Common myeloid progenitor, CD34-positive (primary cell): ENCODE data around the gene LMBR1L.
A peak's percentile ranks its signal among the peaks of the same experiment; 100 is the strongest.
"Not testable (repeated sequence)": the region's sequence is repeated elsewhere in the genome, so short reads cannot be mapped to it uniquely, and the experiment has no call there.

ENCODE experiments used
- CTCF ChIA-PET: fragments of 350-600 bp; sonication (Branson Sonifier 250); formaldehyde crosslinking; loops from one replicate; lab custom pipeline; 2021; ENCODE audit warnings: antibody characterized with exemption; lab: Charles Lee
- POLR2A ChIA-PET: fragments of 350-600 bp; sonication (Branson Sonifier 250); formaldehyde crosslinking; loops from one replicate; lab custom pipeline; 2021; ENCODE audit warnings: antibody characterized with exemption; lab: Charles Lee
- DNase-seq, 3 donors: peaks; one replicate each; pipeline versions ENCODE4 v3.0.0 to v3.0.0-alpha.2; 2013
- H3K27ac ChIP-seq, 2 experiments: 1 replicate in 1 of 2; 2 replicates in 1 of 2; pipeline ENCODE4 v1.7.0; 2013; ENCODE audit warnings: inconsistent platforms in 2 of 2, low read length in 2 of 2, mild to moderate bottlenecking in 2 of 2, low read depth in 1 of 2, moderate library complexity in 1 of 2; ENCODE audit not compliant: severe bottlenecking in 2 of 2, insufficient read depth in 1 of 2, poor library complexity in 1 of 2
- H3K27me3 ChIP-seq, 5 experiments: replicated peaks in 2 of 5; 1 replicate in 3 of 5; 2 replicates in 2 of 5; pipeline versions ENCODE4 v1.6.1 to v1.7.0; 2013; ENCODE audit warnings: low read length in 4 of 5, mild to moderate bottlenecking in 2 of 5, moderate library complexity in 2 of 5, inconsistent platforms in 1 of 5; ENCODE audit not compliant: insufficient read depth in 5 of 5, control insufficient read depth in 4 of 5
- H3K36me3 ChIP-seq, 4 experiments: 1 replicate in 2 of 4; 2 replicates in 2 of 4; pipeline versions ENCODE4 v1.6.1 to v1.7.0; 2013; ENCODE audit warnings: low read length in 3 of 4, control low read depth in 1 of 4, mild to moderate bottlenecking in 1 of 4; ENCODE audit not compliant: control insufficient read depth in 4 of 4, insufficient read depth in 4 of 4
- H3K4me1 ChIP-seq, 4 experiments: 1 replicate in 3 of 4; 2 replicates in 1 of 4; pipeline versions ENCODE4 v1.6.1 to v1.7.1; 2013; ENCODE audit warnings: low read length in 3 of 4, mild to moderate bottlenecking in 3 of 4, control low read depth in 1 of 4, inconsistent platforms in 1 of 4, moderate library complexity in 1 of 4; ENCODE audit not compliant: control insufficient read depth in 4 of 4, insufficient read depth in 4 of 4; ENCODE audit errors: control extremely low read depth in 1 of 4
- H3K4me3 ChIP-seq, 7 experiments: 1 replicate in 4 of 7; 2 replicates in 3 of 7; pipeline versions ENCODE4 v1.5.1 to v1.7.0; 2013; ENCODE audit warnings: mild to moderate bottlenecking in 7 of 7, low read length in 6 of 7, moderate library complexity in 6 of 7, inconsistent platforms in 2 of 7, low read depth in 2 of 7, control low read depth in 1 of 7; ENCODE audit not compliant: insufficient read depth in 4 of 7, control insufficient read depth in 1 of 7; ENCODE audit errors: extremely low read depth in 1 of 7
- H3K9me3 ChIP-seq, 5 experiments: 1 replicate in 4 of 5; 2 replicates in 1 of 5; pipeline versions ENCODE4 v1.6.1 to v1.7.1; 2013; ENCODE audit warnings: low read length in 4 of 5, mild to moderate bottlenecking in 2 of 5, inconsistent platforms in 1 of 5, low read depth in 1 of 5, moderate library complexity in 1 of 5; ENCODE audit not compliant: control insufficient read depth in 4 of 5, insufficient read depth in 2 of 5; ENCODE audit errors: control extremely low read depth in 1 of 5
- WGBS: methylation state at CpG from one replicate; pipeline ENCODE4 v1.1.5; 2013; ENCODE audit not compliant: insufficient coverage; 5-methylcytosine and 5-hydroxymethylcytosine counted together

The LMBR1L gene

GRCh38 chr12:49138999-49139398 lies 28.4 kb upstream of the LMBR1L start:
- Histone ChIP-seq H3K4me3 (no peak overlapping the region), H3K27me3 (no peaks in the 10 kb centered on the region), H3K27ac (no peak overlapping the region), H3K9me3 (no peaks in the 10 kb centered on the region), H3K4me1 (peaks cover 0 to 4% (median 0%) of the 10 kb centered on the region in 4 experiments), H3K36me3 (peaks cover 0 to 2% (median 0%) of the 10 kb centered on the region in 4 experiments)
- ChIA-PET CTCF (no interaction called here), POLR2A (no interaction called here)
- WGBS = 100% methylated on average over 1 of the region's 2 CpGs
- no peak for DNase-seq

GRCh38 chr12:49138587-49138986 lies 27.9 kb upstream of the LMBR1L start:
- no peaks in the 10 kb centered on the region for H3K9me3 ChIP-seq
- POLR2A ChIA-PET = no interaction called here
- H3K27ac ChIP-seq = no peak overlapping the region
- CTCF ChIA-PET = no interaction called here
- H3K36me3 ChIP-seq = peaks cover 0 to 2% (median 0%) of the 10 kb centered on the region in 4 experiments
- no CpG with 5 or more reads among the region's 2 CpGs for WGBS
- no peaks in the 10 kb centered on the region for H3K27me3 ChIP-seq
- no peak overlapping the region for H3K4me3 ChIP-seq
- no peak for DNase-seq
- H3K4me1 ChIP-seq = peaks cover 0 to 5% (median 3%) of the 10 kb centered on the region in 4 experiments

DNA sequence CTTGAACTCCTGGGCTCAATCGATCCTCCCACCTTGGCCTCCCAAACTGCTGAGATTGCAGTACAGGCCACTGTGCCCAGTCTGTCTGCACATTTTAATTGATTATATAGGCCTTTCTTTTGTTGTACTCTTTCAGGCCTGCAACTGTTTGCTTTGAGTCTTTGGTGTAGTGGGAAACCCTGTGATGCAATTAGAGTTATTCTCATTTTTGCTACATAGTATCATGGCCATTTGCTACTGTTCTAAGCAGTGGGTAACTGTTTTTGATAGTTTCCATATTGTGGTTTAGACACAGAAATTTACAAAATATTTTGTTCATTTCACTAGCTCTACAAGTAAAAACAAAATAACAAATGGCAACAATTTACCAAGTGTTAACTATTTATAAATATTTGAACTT lies 26.8 kb upstream of the LMBR1L start:
- Histone ChIP-seq H3K4me3 (no peak overlapping the region), H3K27ac (no peak overlapping the region), H3K27me3 (no peaks in the 10 kb centered on the region), H3K36me3 (peaks cover 0 to 2% (median 0%) of the 10 kb centered on the region in 4 experiments), H3K9me3 (no peaks in the 10 kb centered on the region), H3K4me1 (peaks cover 0 to 16% (median 11%) of the 10 kb centered on the region in 4 experiments)
- POLR2A ChIA-PET = no interaction called here
- 100% methylated on average over 1 of the region's 1 CpG for WGBS
- CTCF ChIA-PET = interaction anchor here (1.3 kb wide), 1 partner anchor 10 kb away, joined by 5 read pairs; no protein-coding TSS in a partner anchor
- DNase-seq = no peak

- H3K27ac ChIP-seq, H3K4me3 ChIP-seq, POLR2A ChIA-PET, H3K27me3 ChIP-seq, H3K36me3 ChIP-seq, H3K9me3 ChIP-seq, DNase-seq: not testable (repeated sequence)
- CTCF ChIA-PET = interaction anchor here (1.3 kb wide), 1 partner anchor 10 kb away, joined by 5 read pairs; no protein-coding TSS in a partner anchor
- WGBS = 100% methylated on average over 2 of the region's 3 CpGs
- H3K4me1 ChIP-seq = peaks cover 4 to 21% (median 15%) of the 10 kb centered on the region in 4 experiments
Observed at GRCh38 chr12:49136997-49137396, 26.4 kb upstream of the LMBR1L start.

DNA sequence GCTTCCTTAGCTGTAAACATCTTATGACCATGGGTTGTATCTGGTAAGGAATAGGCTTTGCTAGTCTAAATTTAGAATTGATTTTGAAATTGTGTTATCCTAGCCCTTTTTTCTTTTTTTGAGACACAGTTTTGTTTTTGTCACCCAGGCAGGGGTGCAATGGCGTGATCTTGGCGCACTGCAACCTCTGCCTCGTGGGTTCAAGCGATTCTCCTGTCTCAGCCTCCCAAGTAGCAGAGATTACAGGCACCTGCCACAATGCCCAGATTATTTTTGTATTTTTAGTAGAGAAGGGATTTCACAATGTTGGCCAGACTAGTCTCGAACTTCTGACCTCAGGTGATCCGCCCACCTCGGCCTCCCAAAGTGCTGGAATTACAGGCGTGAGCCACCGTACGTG lies 22.9 kb upstream of the LMBR1L start:
- H3K27me3 ChIP-seq = no peaks in the 10 kb centered on the region
- CTCF ChIA-PET = interaction anchor here (0.7 to 4.5 kb wide), 3 partner anchors 14 to 160 kb away, joined by 3 to 36 read pairs (median 3); no protein-coding TSS in a partner anchor
- POLR2A ChIA-PET = interaction anchor here (0.7 to 1.0 kb wide), 3 partner anchors 55 to 104 kb away, joined by 3 to 4 read pairs (median 3); partner anchors contain the start of gene TUBA1A
- no peaks in the 10 kb centered on the region for H3K9me3 ChIP-seq
- peaks cover 0 to 20% (median 7%) of the 10 kb centered on the region in 4 experiments for H3K36me3 ChIP-seq
- peaks cover 8 to 41% (median 33%) of the 10 kb centered on the region in 4 experiments for H3K4me1 ChIP-seq
- peak overlapping the region in 1 of 7 experiments; percentile 80 for H3K4me3 ChIP-seq
- no peak overlapping the region for H3K27ac ChIP-seq
- WGBS = 98% methylated on average over 10 of the region's 10 CpGs
- DNase-seq = no peak

DNA sequence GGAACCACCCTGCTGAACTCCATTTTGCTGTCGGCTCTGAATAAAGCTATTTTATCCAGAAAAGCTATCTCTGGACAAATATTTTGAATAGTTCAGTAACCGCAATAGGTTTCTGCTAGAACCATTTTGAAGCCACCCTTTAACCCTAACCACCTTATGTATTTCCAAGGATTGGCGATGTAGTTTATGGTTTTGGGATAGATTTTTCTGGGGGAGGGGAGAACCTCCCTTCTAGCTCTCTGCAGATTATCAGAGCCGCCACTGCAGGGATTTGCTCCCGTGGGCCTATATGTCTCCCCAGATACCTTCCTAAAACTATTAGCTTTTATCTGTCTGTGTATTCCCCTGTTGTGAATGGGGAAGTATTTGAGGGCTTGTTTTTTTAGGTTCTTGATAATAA lies 22.4 kb upstream of the LMBR1L start:
- ChIA-PET POLR2A (interaction anchor here (0.7 to 2.7 kb wide), 5 partner anchors 55 to 1977 kb away, joined by 3 to 31 read pairs (median 3); partner anchors contain the start of gene TUBA1A), CTCF (interaction anchor here (0.7 to 4.5 kb wide), 3 partner anchors 12 to 160 kb away, joined by 3 to 36 read pairs (median 21); no protein-coding TSS in a partner anchor)
- WGBS = 94% methylated on average over 2 of the region's 5 CpGs
- DNase-seq = no peak
- Histone ChIP-seq H3K4me1 (peaks cover 8 to 40% (median 33%) of the 10 kb centered on the region in 4 experiments), H3K27ac (peak overlapping the region in 1 of 2 experiments; percentile 81), H3K9me3 (no peaks in the 10 kb centered on the region), H3K27me3 (no peaks in the 10 kb centered on the region), H3K36me3 (peaks cover 0 to 21% (median 8%) of the 10 kb centered on the region in 4 experiments), H3K4me3 (peak overlapping the region in 2 of 7 experiments; percentile 79 to 80)

DNA sequence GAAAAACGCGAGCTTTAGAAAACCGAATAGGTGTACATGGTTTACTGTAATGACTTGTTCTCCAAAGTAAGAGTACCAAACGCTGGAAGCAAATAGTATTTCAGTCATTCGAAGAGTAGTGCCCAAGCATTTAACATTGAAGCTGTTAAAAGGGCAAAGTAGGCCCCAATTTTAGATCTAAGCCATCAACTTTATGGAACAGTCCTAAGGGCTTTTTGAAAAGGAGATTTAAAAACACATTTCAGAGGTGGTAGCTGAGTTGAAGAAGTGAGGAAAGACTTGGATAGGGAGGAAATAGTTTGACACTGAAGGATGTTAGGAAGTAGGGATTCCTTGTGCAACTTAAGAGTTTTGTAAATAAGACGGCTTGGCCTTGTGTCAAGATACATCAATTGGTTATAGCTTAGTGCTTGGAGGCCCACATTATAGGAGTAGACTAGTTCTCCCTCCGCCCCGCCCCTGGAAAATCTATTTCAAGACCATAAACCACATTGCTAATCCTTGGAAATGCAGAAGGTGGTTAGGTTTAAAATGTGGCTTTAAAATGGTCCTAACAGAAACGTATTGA lies 21.3 kb upstream of the LMBR1L start:
- DNase-seq = peak in 1 of 3 donors; percentile 30
- Histone ChIP-seq H3K4me3 (peak overlapping the region; percentile 39 to 80 (median 61)), H3K27me3 (no peaks in the 10 kb centered on the region), H3K9me3 (no peaks in the 10 kb centered on the region), H3K36me3 (peaks cover 6 to 30% (median 16%) of the 10 kb centered on the region in 4 experiments), H3K27ac (peak overlapping the region; percentile 52 to 81), H3K4me1 (peaks cover 8 to 40% (median 33%) of the 10 kb centered on the region in 4 experiments)
- WGBS = 3% methylated on average over 5 of the region's 9 CpGs
- CTCF ChIA-PET = interaction anchor here (0.7 to 4.5 kb wide), 9 partner anchors 10 to 102 kb away, joined by 3 to 36 read pairs (median 21); partner anchors contain the start of genes DHH and LMBR1L
- POLR2A ChIA-PET = interaction anchor here (0.7 to 2.9 kb wide), 7 partner anchors 22 to 174 kb away, joined by 4 to 31 read pairs (median 7); partner anchors contain the start of genes ARF3, KMT2D, LMBR1L and TUBA1A
